Erythroblast (primary cell): ENCODE results near the gene MRPS14.

Source experiments
- GATA1 ChIP-seq: IDR thresholded peaks from 2 replicates; pipeline ENCODE4 v1.6.1; 2011; ENCODE audit warnings: low read depth, mild to moderate bottlenecking, control low read depth, low read length, moderate library complexity
- POLR2A ChIP-seq: IDR thresholded peaks from 2 replicates; pipeline ENCODE4 v1.6.1; 2011; ENCODE audit warnings: mild to moderate bottlenecking, low read length

DNA sequence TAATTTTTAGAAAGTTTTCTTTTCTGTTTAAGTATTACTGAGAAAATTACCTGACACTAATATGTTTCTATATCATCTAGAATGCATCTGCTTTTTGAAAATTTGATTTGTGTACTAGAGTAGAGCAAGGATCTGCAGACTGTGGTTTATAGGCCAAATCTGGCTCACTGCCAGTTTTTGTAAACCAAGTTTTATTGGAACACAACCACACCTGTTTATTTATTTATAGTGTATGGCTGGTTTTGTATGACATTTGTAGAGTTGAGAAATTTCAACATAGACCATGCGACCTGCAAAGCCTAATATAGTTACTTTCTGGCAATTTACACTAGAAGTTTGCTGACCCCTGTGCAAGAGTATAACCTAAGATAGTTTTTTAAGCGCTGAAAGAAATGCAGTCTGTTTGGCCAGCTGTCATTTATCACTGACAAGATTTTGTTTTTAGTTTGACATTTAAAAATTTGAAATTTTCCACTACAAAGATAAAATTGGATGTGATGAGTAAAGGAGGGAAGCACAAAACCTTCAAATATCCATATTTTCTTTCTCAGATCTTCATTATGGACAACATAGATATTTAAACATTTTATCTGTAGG, 59.6 kb downstream of the MRPS14 start:
- no peak for TF ChIP-seq POLR2A
- no peak for TF ChIP-seq GATA1
